ENCODE measurements around the gene NOA1.

DNA sequence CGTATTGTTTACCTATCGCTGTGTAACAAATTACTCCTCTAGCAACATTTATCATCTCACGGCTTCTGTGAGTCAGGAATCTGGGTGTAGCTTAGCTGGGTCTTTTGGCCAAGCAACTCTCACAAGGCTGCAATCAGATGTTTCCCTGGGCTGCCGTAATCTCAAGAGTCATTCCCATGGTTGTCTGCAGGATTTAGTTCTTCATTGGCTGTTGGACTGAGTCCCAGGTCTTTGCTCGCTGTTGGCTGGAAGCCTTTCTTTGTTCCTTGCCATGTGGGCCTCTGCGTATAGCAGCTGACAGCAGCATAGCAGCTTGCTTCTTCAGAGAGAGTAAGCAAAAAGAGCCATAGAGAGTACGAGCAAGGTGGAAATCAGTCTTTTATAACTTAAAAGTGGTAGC, 18.1 kb upstream of the NOA1 start:
- TF ChIP-seq EZH2 (IDR thresholded peaks at IDR 0.05) (no peak), POLR2AphosphoS5 (IDR thresholded peaks at IDR 0.05; ENCODE audit: borderline replicate concordance, low read depth, low read length) (no peak), FOXP2 (optimal IDR thresholded peaks at IDR 0.05; ENCODE audit: control extremely low read depth, extremely low read length, insufficient read depth) (no peak)

Data from SK-N-MC (cell line).